ENCODE measurements around the gene TSPAN14.
"Not testable (repeated sequence)": the region's sequence is repeated elsewhere in the genome, so short reads cannot be mapped to it uniquely, and the experiment has no call there.

TSPAN14 gene

DNA sequence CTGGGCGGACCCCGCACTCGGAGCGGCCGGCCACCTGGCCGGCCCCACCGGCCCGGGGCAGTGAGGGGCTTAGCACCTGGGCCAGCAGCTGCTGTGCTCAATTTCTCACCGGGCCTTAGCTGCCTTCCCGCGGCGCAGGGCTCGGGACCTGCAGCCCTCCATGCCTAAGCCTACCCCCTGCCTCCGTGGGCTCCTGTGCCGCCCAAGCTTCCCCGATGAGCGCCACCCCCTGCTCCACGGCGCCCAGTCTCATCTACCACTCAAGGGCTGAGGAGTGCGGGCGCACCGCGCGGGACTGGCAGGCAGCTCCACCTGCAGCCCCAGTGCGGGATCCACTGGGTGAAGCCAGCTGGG, 89.2 kb downstream of the TSPAN14 start:
- DNase-seq (ENCODE audit: low read depth) = not testable (repeated sequence)

DNA sequence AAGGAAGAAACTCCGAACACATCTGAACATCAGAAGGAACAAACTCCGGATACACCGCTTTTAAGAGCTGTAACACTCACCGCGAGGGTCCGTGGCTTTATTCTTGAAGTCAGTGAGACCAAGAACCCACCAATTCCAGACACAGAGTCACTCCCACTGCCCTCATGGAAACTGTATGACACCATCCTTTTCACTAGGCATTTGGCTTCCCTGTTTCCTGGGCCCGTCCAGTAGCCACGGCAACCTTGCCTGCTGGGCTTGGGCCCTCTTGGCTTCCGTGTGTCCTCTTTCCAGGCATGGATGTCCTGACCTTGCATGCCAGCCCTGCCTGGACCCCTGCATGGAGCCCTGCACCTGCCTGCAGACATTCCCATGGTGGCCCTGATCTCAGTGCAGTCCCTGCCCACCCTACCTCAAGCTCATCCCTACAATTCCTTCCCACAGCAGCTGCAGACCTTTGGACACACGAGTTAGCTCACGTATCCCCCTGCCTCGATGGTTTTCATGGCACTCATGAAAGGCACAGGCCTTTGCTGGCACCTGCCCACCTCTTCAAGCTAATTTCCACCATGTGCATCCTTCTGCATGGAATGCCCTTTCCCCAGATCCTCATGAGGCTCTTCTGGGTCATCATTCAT, 90.3 kb downstream of the TSPAN14 start:
- DNase-seq (ENCODE audit: low read depth) = no peak

GRCh38 chr10:80545258-80545881, 91.3 kb downstream of the TSPAN14 start:
- no peak for DNase-seq (ENCODE audit: low read depth)

DNA sequence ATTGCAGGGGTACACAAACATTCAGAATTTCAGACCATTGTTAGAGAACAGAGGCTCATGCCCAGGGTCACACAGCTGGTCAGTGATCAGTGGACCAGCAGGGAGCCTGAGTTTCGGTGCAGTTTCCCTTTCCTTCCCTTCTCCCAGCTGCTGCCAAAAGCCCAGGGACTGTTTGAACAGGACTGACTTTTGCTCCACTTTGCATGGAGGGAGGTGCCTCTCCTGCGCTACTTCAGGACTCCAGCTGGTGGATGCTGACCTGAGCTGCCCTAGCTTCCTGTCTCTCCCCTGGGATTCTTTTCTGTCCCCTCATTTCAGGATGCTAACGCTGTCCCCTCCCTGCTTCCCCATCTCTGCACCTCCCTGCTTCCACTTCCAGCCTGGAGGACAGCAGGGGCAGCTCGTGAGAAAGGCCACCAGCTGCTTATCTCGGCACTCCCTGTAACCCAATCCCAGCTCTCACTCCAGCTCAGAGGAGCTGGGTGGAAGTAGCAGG, 98.1 kb downstream of the TSPAN14 start:
- no peak for DNase-seq (ENCODE audit: low read depth)

GRCh38 chr10:80553436-80553835, 99.3 kb downstream of the TSPAN14 start:
- DNase-seq (ENCODE audit: low read depth) = no peak

DNA sequence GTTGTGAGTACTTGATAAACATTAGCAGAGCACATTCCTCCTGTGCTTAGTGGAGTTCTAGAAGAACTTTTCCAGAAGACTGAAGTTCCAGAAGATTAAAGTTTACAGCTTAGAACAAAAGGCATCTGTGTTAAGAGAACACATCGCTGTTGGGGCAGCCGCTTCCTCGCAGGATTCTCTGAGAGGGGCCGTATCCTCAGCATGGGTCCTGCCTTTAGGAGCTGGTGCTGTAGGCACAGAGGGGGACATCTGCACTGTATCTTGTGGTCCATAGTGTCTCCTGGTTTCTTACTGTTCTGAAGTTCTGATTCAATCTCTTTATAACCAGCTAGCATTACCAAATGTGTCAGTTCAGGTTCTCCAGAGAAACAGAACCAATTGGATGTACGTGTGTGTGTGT, 99.9 kb downstream of the TSPAN14 start:
- no peak for DNase-seq (ENCODE audit: low read depth)

DNA sequence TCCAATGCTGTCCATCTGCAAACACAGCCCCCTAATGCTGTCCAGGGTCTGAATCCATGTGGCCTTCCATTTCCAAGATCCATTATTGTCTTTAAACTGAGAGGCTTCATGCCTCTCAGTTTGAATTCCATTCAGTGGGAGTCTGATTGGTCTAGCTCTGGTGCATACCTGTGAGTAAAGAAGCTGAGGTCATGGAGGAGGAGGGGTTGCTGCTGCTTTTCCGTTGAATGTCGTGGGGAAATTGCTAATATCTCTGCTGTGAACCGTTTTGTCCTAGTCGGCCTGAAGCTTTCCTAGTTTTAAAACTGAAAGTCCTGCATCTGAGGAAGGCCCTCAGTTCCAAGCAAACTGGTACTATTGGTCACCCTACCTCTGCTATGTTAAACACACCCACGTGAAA, 101.3 kb downstream of the TSPAN14 start:
- DNase-seq (ENCODE audit: low read depth) = no peak

- no peak for DNase-seq (ENCODE audit: low read depth)
Measured at GRCh38 chr10:80561950-80562349, 107.8 kb downstream of the TSPAN14 start.

GRCh38 chr10:80567292-80567691, 113.2 kb downstream of the TSPAN14 start:
- no peak for DNase-seq (ENCODE audit: low read depth)

DNA sequence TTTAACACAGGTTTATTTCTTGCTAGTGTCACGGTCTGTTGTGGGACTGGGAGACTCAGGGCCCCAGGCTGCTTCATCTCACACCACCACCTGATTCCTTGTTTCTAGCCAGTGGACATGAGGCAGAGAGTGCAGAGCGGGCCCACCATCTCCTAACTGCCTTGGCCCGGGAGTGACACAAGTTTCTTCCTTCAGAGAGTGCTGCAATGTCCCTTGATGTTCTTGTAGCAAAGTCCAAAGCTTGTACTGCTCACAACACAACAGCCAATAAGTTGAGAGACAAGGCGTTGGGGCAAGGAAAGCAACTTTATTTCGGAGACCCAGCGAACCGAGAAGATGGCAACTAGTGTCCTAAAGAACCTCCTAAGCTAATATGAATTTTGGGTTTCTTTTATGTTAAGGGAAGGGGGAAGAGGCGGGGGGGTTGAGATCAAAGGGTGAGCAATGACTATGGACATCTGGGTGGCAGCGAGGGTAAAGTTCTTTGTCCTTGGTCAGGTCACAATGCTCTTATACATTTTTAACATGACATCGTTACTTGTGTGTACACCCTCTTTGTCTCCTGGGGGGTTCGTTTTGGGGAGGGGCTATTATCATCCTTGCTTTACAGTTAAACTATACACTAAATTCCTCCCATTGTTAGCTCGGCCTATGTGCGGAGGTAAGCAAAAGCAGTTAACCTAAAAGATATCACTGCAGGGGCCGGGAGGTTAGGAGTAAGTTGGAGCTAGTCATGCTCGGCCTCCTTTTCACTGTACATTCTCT, 115.2 kb downstream of the TSPAN14 start:
- DNase-seq (ENCODE audit: low read depth) = no peak

- no peak for DNase-seq (ENCODE audit: low read depth)
Measured at GRCh38 chr10:80571352-80571751, 117.2 kb downstream of the TSPAN14 start.

GRCh38 chr10:80579181-80579763, 125.2 kb downstream of the TSPAN14 start:
- no peak for DNase-seq (ENCODE audit: low read depth)

DNA sequence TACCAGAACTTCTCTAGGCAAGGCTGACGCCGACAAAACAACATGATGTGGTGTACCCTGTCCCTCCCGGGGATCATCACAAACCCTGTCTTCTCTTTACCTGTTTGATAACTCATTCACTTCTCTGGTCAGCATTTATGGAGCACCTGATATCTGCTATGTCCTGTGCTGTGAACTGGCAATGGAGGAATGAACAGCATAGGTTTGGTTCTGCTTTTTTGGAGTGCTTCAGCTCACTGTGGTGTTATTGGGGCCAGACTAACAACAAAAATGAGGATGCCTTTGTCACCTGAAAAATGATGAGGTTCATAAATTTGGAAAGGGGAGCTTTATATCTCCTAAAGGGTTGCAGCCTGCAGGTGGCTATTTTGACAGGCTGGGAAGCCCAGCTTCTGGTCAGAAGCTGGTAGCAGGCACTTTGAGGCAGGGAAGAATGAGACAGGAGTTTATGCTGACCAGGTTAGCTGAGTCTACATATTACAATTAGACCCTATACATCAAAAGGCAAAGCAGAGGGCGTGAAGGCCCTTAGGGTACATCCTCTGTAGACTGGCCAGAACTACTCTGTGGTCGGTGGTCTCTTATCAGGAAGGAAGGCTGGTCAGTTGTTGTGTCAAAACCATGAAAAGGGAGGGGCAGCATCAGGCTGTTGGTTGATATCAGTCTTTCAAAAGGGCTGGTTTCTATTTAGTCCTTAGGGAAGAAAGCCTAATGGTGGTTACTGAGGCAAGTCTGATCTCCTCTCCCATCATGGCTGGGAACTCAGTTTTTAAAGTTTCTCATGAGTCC, 125.9 kb downstream of the TSPAN14 start:
- DNase-seq (ENCODE audit: low read depth) = peak; percentile 64

GRCh38 chr10:80580638-80581468, 126.7 kb downstream of the TSPAN14 start:
- no peak for DNase-seq (ENCODE audit: low read depth)

GRCh38 chr10:80581469-80581835, 127.3 kb downstream of the TSPAN14 start:
- no peak for DNase-seq (ENCODE audit: low read depth)

GRCh38 chr10:80582286-80582960, 128.3 kb downstream of the TSPAN14 start:
- DNase-seq (ENCODE audit: low read depth) = no peak
